HG03025 (cell line): Measurements from ENCODE around the gene CA14.
"Not testable (repeated sequence)": the region's sequence is repeated elsewhere in the genome, so short reads cannot be mapped to it uniquely, and the experiment has no call there.

ENCODE experiments used
- ATAC-seq: cut with Tn5 transposase; IDR thresholded peaks from one replicate; pipeline ENCODE4 v1.9.1; 2021; ENCODE audit warnings: mild to moderate bottlenecking, moderate library complexity; ENCODE audit not compliant: unreplicated experiment, low FRiP score

The CA14 gene

GRCh38 chr1:150235852-150236613, 21.5 kb upstream of the CA14 start, which contains the start of gene ANP32E:
Gene ANP32E, minus strand, starts transcription at chr1:150236112. Its CDS starts 326 bp downstream, at chr1:150235786.
- ATAC-seq, result peak; percentile 65

- no peak for ATAC-seq
These were observed 20.9 kb upstream of the CA14 start for GRCh38 chr1:150236614-150237100.

GRCh38 chr1:150237176-150237575, 20.4 kb upstream of the CA14 start:
- ATAC-seq, result not testable (repeated sequence)

GRCh38 chr1:150237746-150238145, 19.8 kb upstream of the CA14 start:
- no peak for ATAC-seq

GRCh38 chr1:150243003-150243402, 14.6 kb upstream of the CA14 start:
- no peak for ATAC-seq

GRCh38 chr1:150249936-150250335, 7.6 kb upstream of the CA14 start:
- no peak for ATAC-seq

- ATAC-seq, result no peak
These were observed 1.4 kb upstream of the CA14 start for GRCh38 chr1:150256198-150256553.

GRCh38 chr1:150256554-150257341, 826 bp upstream of the CA14 start:
- ATAC-seq, result no peak

GRCh38 chr1:150259217-150259616, 1.6 kb downstream of the CA14 start:
- ATAC-seq, result no peak

GRCh38 chr1:150259758-150260669, 2.4 kb downstream of the CA14 start:
- ATAC-seq, result no peak

GRCh38 chr1:150261367-150261766, 3.8 kb downstream of the CA14 start:
- ATAC-seq, result no peak

- ATAC-seq, result no peak
These were observed 5.1 kb downstream of the CA14 start for GRCh38 chr1:150262388-150263320.

- ATAC-seq, result no peak
These were observed 6.0 kb downstream of the CA14 start for GRCh38 chr1:150263549-150263948.

GRCh38 chr1:150267896-150268295, 10.3 kb downstream of the CA14 start:
- no peak for ATAC-seq

GRCh38 chr1:150268340-150268704, 10.7 kb downstream of the CA14 start:
- ATAC-seq, result peak; percentile 27

GRCh38 chr1:150268705-150269403, 11.3 kb downstream of the CA14 start, which contains the start of gene APH1A:
Gene APH1A, minus strand, starts transcription at chr1:150269016. Its CDS starts 206 bp downstream, at chr1:150268810.
- peak; percentile 83 for ATAC-seq

GRCh38 chr1:150269451-150269850, 11.9 kb downstream of the CA14 start:
- no peak for ATAC-seq

GRCh38 chr1:150271291-150271959, 13.9 kb downstream of the CA14 start:
- no peak for ATAC-seq
